Ishikawa (cell line): ENCODE results near the gene SLC24A3.
A peak's percentile ranks its signal among the peaks of the same experiment; 100 is the strongest.

ENCODE experiments used
- CEBPB ChIP-seq: IDR thresholded peaks from 2 replicates; pipeline ENCODE4 v1.6.1; 2012
- CREB1 ChIP-seq: IDR thresholded peaks from 2 replicates; pipeline ENCODE4 v1.6.1; 2012; ENCODE audit warnings: low read depth
- EGR1 ChIP-seq: IDR thresholded peaks from 2 replicates; pipeline ENCODE4 v1.6.1; 2012
- EP300 ChIP-seq: IDR thresholded peaks from 2 replicates; pipeline ENCODE4 v1.6.1; 2012; ENCODE audit warnings: borderline replicate concordance
- FOXM1 ChIP-seq: IDR thresholded peaks from 2 replicates; pipeline ENCODE4 v1.6.1; 2012; ENCODE audit warnings: low read depth, borderline replicate concordance
- MAX ChIP-seq: IDR thresholded peaks from 2 replicates; pipeline ENCODE4 v1.6.1; 2012
- NFIC ChIP-seq: IDR thresholded peaks from 2 replicates; pipeline ENCODE4 v1.6.1; 2012
- RAD21 ChIP-seq: IDR thresholded peaks from 2 replicates; pipeline ENCODE4 v1.6.1; 2012; ENCODE audit warnings: low read depth
- REST ChIP-seq: IDR thresholded peaks from 2 replicates; pipeline ENCODE4 v1.6.1; 2012; ENCODE audit warnings: low read depth, mild to moderate bottlenecking
- TAF1 ChIP-seq: IDR thresholded peaks from 2 replicates; pipeline ENCODE4 v1.6.1; 2012; ENCODE audit warnings: low read depth, mild to moderate bottlenecking
- TCF12 ChIP-seq: IDR thresholded peaks from 2 replicates; pipeline ENCODE4 v1.6.1; 2012; ENCODE audit warnings: low read depth
- TEAD4 ChIP-seq: IDR thresholded peaks from 2 replicates; pipeline ENCODE4 v1.6.1; 2012
- USF1 ChIP-seq: IDR thresholded peaks from 2 replicates; pipeline ENCODE4 v1.6.1; 2012
- YY1 ChIP-seq: IDR thresholded peaks from 2 replicates; pipeline ENCODE4 v1.6.1; 2012; ENCODE audit warnings: low read depth
- ZBTB7A ChIP-seq: IDR thresholded peaks from 2 replicates; pipeline ENCODE4 v1.6.1; 2012; ENCODE audit warnings: low read depth

Gene SLC24A3

GRCh38 chr20:19734811-19735210 is 522.4 kb downstream of the SLC24A3 start:
- TF ChIP-seq TCF12: no peak
- TF ChIP-seq TAF1: no peak
- no peak for TF ChIP-seq ZBTB7A
- no peak for TF ChIP-seq TEAD4
- TF ChIP-seq USF1: no peak

GRCh38 chr20:19735446-19735845 is 523.0 kb downstream of the SLC24A3 start:
- TF ChIP-seq MAX: peak; percentile 26; the same call in 1 of the 2 replicates
- TF ChIP-seq ZBTB7A: no peak

GRCh38 chr20:19737025-19737424 is 524.6 kb downstream of the SLC24A3 start:
- TF ChIP-seq EGR1 (no peak), FOXM1 (no peak), YY1 (no peak), CEBPB (no peak), USF1 (no peak)

GRCh38 chr20:19738951-19739350 is 526.5 kb downstream of the SLC24A3 start:
- TF ChIP-seq EP300 (no peak), TAF1 (no peak), TCF12 (no peak), RAD21 (no peak), EGR1 (no peak), YY1 (no peak)

GRCh38 chr20:19739351-19739750 is 526.9 kb downstream of the SLC24A3 start:
- TF ChIP-seq RAD21 (no peak), REST (no peak), MAX (no peak), EGR1 (no peak)

GRCh38 chr20:19740512-19740911 is 528.1 kb downstream of the SLC24A3 start:
- TF ChIP-seq NFIC: no peak
- TF ChIP-seq EGR1: no peak
- no peak for TF ChIP-seq EP300

GRCh38 chr20:19741924-19742323 is 529.5 kb downstream of the SLC24A3 start:
- TF ChIP-seq CEBPB: no peak
- no peak for TF ChIP-seq MAX
- TF ChIP-seq NFIC: no peak
- TF ChIP-seq TEAD4: no peak
- no peak for TF ChIP-seq RAD21
- no peak for TF ChIP-seq YY1
- no peak for TF ChIP-seq TAF1

GRCh38 chr20:19742974-19743639 is 530.7 kb downstream of the SLC24A3 start:
- TF ChIP-seq TEAD4: no peak
- TF ChIP-seq TAF1: no peak
- no peak for TF ChIP-seq FOXM1
- TF ChIP-seq CEBPB: no peak
- no peak for TF ChIP-seq YY1
- no peak for TF ChIP-seq REST
- TF ChIP-seq RAD21: no peak
- no peak for TF ChIP-seq NFIC
- no peak for TF ChIP-seq TCF12
- TF ChIP-seq EGR1: no peak
- TF ChIP-seq ZBTB7A: no peak
- TF ChIP-seq CREB1: no peak
- no peak for TF ChIP-seq MAX
- TF ChIP-seq USF1: no peak
- TF ChIP-seq EP300: no peak
